IMR-90 (cell line): ENCODE measurements around the gene TBCD. TPM values are rescaled to one million over a fixed set of nuclear protein-coding genes. Genes with fewer than 3 reads are reported as not detected.
A peak's percentile ranks its signal among the peaks of the same experiment; 100 is the strongest.
"Not testable (repeated sequence)": the region's sequence is repeated elsewhere in the genome, so short reads cannot be mapped to it uniquely, and the experiment has no call there.

Source experiments
- ATAC-seq: fragments of 200-7000 bp; cut with Tn5 transposase; 2 replicates; pipeline ENCODE4 v1.9.1; 2020; ENCODE audit warnings: low read depth, mild to moderate bottlenecking, moderate library complexity
- BruUV-seq: library from RNA; stranded (reverse); fragments of 400-500 nt; replicated peaks from 2 replicates; lab custom pipeline; 2021; lab: Mats Ljungman, UMichigan
- CTCF ChIA-PET: fragments of 300-600 bp; formaldehyde crosslinking; extraction: SDS; loops from one replicate; lab custom pipeline; 2021; ENCODE audit warnings: antibody characterized with exemption; lab: Yijun Ruan, JAX
- POLR2A ChIA-PET: fragments of 300-600 bp; sonication (Branson Sonifier 250); formaldehyde crosslinking; loops from one replicate; lab custom pipeline; 2022; ENCODE audit warnings: antibody characterized with exemption; ENCODE audit not compliant: unreplicated experiment; lab: Charles Lee
- DNase-seq: peaks from one replicate; pipeline ENCODE4 v3.0.0; 2013
- H2AFZ ChIP-seq: replicated peaks from 2 replicates; pipeline ENCODE3; 2013; ENCODE audit warnings: low read length, mild to moderate bottlenecking; ENCODE audit not compliant: poor library complexity
- H2AK5ac ChIP-seq: 2 replicates; pipeline ENCODE4 v1.6.1; 2013; ENCODE audit warnings: low read depth, low read length, inconsistent platforms
- H2AK9ac ChIP-seq: replicated peaks from 2 replicates; pipeline ENCODE3; 2013; ENCODE audit warnings: mild to moderate bottlenecking, low read depth, low read length, moderate library complexity; ENCODE audit not compliant: poor library complexity
- H2BK120ac ChIP-seq: 2 replicates; pipeline ENCODE4 v1.6.1; 2013; ENCODE audit warnings: low read depth, low read length, inconsistent platforms
- H2BK15ac ChIP-seq: 3 replicates; pipeline ENCODE4 v1.6.1; 2013; ENCODE audit warnings: low read depth, low read length, inconsistent platforms
- H2BK20ac ChIP-seq: 2 replicates; pipeline ENCODE4 v1.6.1; 2013; ENCODE audit warnings: low read depth, mild to moderate bottlenecking, inconsistent platforms, low read length, moderate library complexity
- H2BK5ac ChIP-seq: 2 replicates; pipeline ENCODE4 v1.6.1; 2013; ENCODE audit warnings: mild to moderate bottlenecking, low read depth, low read length, inconsistent platforms; ENCODE audit not compliant: poor library complexity, severe bottlenecking
- H3K14ac ChIP-seq: replicated peaks from 2 replicates; pipeline ENCODE4 v1.6.1; 2013; ENCODE audit warnings: low read depth, low read length, inconsistent platforms
- H3K18ac ChIP-seq: 2 replicates; pipeline ENCODE4 v1.6.1; 2013; ENCODE audit warnings: low read depth, low read length, control low read depth
- H3K23ac ChIP-seq: 2 replicates; pipeline ENCODE4 v1.6.1; 2013; ENCODE audit warnings: low read depth, low read length, inconsistent platforms
- H3K27ac ChIP-seq: 2 replicates; pipeline ENCODE4 v1.5.1; 2013; ENCODE audit warnings: mild to moderate bottlenecking, control low read depth, low read length; ENCODE audit not compliant: insufficient read depth
- H3K27me3 ChIP-seq: 2 replicates; pipeline ENCODE4 v1.6.1; 2013; ENCODE audit warnings: low read length; ENCODE audit not compliant: control insufficient read depth, insufficient read depth
- H3K36me3 ChIP-seq: 2 replicates; pipeline ENCODE4 v1.6.1; 2013; ENCODE audit warnings: low read length, mixed read lengths; ENCODE audit not compliant: control insufficient read depth, insufficient read depth
- H3K4ac ChIP-seq: 2 replicates; pipeline ENCODE4 v1.6.1; 2013; ENCODE audit warnings: low read depth, low read length, inconsistent platforms
- H3K4me1 ChIP-seq: 2 replicates; pipeline ENCODE4 v1.6.1; 2013; ENCODE audit warnings: low read length, mixed read lengths; ENCODE audit not compliant: control insufficient read depth, insufficient read depth
- H3K4me2 ChIP-seq: 2 replicates; pipeline ENCODE4 v1.6.1; 2013; ENCODE audit warnings: low read depth, mild to moderate bottlenecking, control low read depth, low read length, moderate library complexity
- H3K4me3 ChIP-seq: 2 replicates; pipeline ENCODE4 v1.5.1; 2013; ENCODE audit warnings: low read depth, mild to moderate bottlenecking, control low read depth, low read length, moderate library complexity; ENCODE audit not compliant: insufficient read depth
- H3K56ac ChIP-seq: 2 replicates; pipeline ENCODE4 v1.6.1; 2013; ENCODE audit warnings: low read length, inconsistent platforms; ENCODE audit not compliant: insufficient read depth; ENCODE audit errors: extremely low read depth
- H3K79me1 ChIP-seq, 2 experiments: 2 replicates each; pipeline ENCODE4 v1.6.1; 2013; ENCODE audit warnings: low read length in 2 of 2, inconsistent platforms in 1 of 2, low read depth in 1 of 2
- H3K9ac ChIP-seq: 2 replicates; pipeline ENCODE4 v1.6.1; 2013; ENCODE audit warnings: low read depth, low read length, control low read depth
- H3K9me1 ChIP-seq: 2 replicates; pipeline ENCODE4 v1.6.1; 2013; ENCODE audit warnings: low read length, inconsistent platforms; ENCODE audit not compliant: insufficient read depth
- H3K9me3 ChIP-seq: 2 replicates; pipeline ENCODE4 v1.6.1; 2013; ENCODE audit warnings: low read length; ENCODE audit not compliant: control insufficient read depth, insufficient read depth
- H4K20me1 ChIP-seq: 2 replicates; pipeline ENCODE4 v1.6.1; 2013; ENCODE audit warnings: low read length, inconsistent platforms; ENCODE audit not compliant: insufficient read depth
- H4K5ac ChIP-seq: 2 replicates; pipeline ENCODE4 v1.6.1; 2013; ENCODE audit warnings: mild to moderate bottlenecking, low read depth, low read length, control low read depth
- H4K8ac ChIP-seq, 2 experiments: 2 replicates each; pipeline ENCODE4 v1.6.1; 2013; ENCODE audit warnings: low read depth in 2 of 2, low read length in 2 of 2, control low read depth in 1 of 2, inconsistent platforms in 1 of 2
- H4K91ac ChIP-seq: 2 replicates; pipeline ENCODE4 v1.6.1; 2013; ENCODE audit warnings: low read depth, low read length, inconsistent platforms; ENCODE audit not compliant: insufficient read depth
- WGBS, 2 experiments: methylation state at CpG; one replicate each; pipeline versions ENCODE4 v1.1.5 to v1.1.7; 2013; ENCODE audit warnings: missing lambda C conversion rate in 2 of 2; ENCODE audit not compliant: insufficient read length in 1 of 2; ENCODE audit errors: extremely low coverage in 2 of 2; 5-methylcytosine and 5-hydroxymethylcytosine counted together
- dilution Hi-C: fragments of 300-500 bp; cut with HindIII; formaldehyde crosslinking; loops from one replicate; pipeline ENCODE4 v1.14.3; 2018; ENCODE audit warnings: low sequenced_read_pairs; ENCODE audit not compliant: unreplicated experiment
- in situ Hi-C: fragments of 300-500 bp; cut with MboI; formaldehyde crosslinking; loops from 3 replicates; pipeline ENCODE4 v1.14.3; 2019; ENCODE audit warnings: low sequenced_read_pairs, inconsistent platforms, mixed read lengths
- intact Hi-C: fragments of 100-400 bp; cut with micrococcal nuclease; formaldehyde crosslinking; loops from 2 replicates; pipeline ENCODE4 v1.10.0; 2022
- polyA plus RNA-seq, 3 experiments: library from polyadenylated mRNA; depleted of rRNA; stranded (reverse); fragments of >200 nt; gene quantifications; 2 replicates each; pipeline ENCODE4 v1.2.3, GENCODE V29; 2012; ENCODE audit warnings: low replicate concordance in 1 of 3
- total RNA-seq: library from RNA; depleted of rRNA; stranded (reverse); fragments of >200 nt; gene quantifications from 2 replicates; pipeline ENCODE4 v1.2.3, GENCODE V29; 2012
- TF ChIP-seq, protein P1 (sequence below): conservative IDR thresholded peaks from 2 replicates; pipeline ENCODE4 v1.5.1; 2012; ENCODE audit warnings: mild to moderate bottlenecking, low read depth, low read length, improper control_type of control experiment

The TBCD gene
- total and polyA plus RNA-seq, 2 of the 4 experiments (the other 2 are of a cell fraction), result 21.9 to 54.5 TPM

DNA sequence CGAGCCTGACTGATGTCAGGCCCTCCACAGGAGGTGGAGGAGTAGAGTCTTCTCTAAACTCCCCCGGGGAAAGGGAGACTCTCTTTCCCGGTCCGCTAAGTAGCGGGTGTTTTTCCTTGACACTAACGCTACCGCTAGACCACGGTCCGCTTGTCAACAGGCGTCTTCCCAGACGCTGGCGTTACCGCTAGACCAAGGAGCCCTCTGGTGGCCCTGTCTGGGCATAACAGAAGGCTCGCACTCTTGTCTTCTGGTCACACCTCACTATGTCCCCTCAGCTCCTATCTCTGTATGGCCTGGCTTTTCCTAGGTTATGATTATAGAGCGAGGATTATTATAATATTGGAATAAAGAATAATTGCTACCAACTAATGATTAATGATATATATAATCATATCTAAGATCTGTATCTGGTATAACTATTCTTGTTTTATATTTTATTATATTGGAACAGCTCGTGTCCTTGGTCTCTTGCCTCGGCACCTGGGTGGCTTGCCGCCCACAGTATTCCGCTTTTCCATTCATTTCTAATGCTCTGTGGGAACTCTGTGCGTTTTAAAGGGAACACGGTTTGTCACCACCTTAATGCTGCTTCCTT is 26.0 kb downstream of the TBCD start:
- CTCF ChIA-PET, H3K4me2 ChIP-seq, H2AK9ac ChIP-seq, H3K27me3 ChIP-seq, intact Hi-C loops, DNase-seq, H3K9me1 ChIP-seq, H2BK5ac ChIP-seq, ATAC-seq, dilution Hi-C loops, H4K91ac ChIP-seq, H3K56ac ChIP-seq, H3K4me1 ChIP-seq, H2BK120ac ChIP-seq, H3K27ac ChIP-seq, H3K4ac ChIP-seq, H2AK5ac ChIP-seq, POLR2A ChIA-PET, BruUV-seq, H3K23ac ChIP-seq, H3K9me3 ChIP-seq, H4K5ac ChIP-seq, H3K18ac ChIP-seq, H2BK20ac ChIP-seq, H4K8ac ChIP-seq, H3K36me3 ChIP-seq, H3K4me3 ChIP-seq, H3K14ac ChIP-seq, H2BK15ac ChIP-seq, H3K9ac ChIP-seq, H2AFZ ChIP-seq: not testable (repeated sequence)
- WGBS, 2 experiments, result no CpG with 5 or more reads among the region's 21 CpGs
- Histone ChIP-seq H3K79me1 (peaks cover 3 to 39% of the 10 kb centered on the region in 2 experiments; a peak in 3 of 4 replicates), H4K20me1 (peaks cover 19% of the 10 kb centered on the region)
- in situ Hi-C loops, result loop anchor here (10.0 kb wide), 1 partner anchor 423 kb away; the partner anchor contains the start of gene TEX19
- TF ChIP-seq, protein P1, sequence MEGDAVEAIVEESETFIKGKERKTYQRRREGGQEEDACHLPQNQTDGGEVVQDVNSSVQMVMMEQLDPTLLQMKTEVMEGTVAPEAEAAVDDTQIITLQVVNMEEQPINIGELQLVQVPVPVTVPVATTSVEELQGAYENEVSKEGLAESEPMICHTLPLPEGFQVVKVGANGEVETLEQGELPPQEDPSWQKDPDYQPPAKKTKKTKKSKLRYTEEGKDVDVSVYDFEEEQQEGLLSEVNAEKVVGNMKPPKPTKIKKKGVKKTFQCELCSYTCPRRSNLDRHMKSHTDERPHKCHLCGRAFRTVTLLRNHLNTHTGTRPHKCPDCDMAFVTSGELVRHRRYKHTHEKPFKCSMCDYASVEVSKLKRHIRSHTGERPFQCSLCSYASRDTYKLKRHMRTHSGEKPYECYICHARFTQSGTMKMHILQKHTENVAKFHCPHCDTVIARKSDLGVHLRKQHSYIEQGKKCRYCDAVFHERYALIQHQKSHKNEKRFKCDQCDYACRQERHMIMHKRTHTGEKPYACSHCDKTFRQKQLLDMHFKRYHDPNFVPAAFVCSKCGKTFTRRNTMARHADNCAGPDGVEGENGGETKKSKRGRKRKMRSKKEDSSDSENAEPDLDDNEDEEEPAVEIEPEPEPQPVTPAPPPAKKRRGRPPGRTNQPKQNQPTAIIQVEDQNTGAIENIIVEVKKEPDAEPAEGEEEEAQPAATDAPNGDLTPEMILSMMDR, result 0 out of 2 replicates have a peak, but pooled peaks have one; percentile 5
